Panc1 (cell line): ENCODE data around the gene SLC22A7. TPM values are rescaled to one million over a fixed set of nuclear protein-coding genes. Genes with fewer than 3 reads are reported as not detected.
"Not testable (repeated sequence)": the region's sequence is repeated elsewhere in the genome, so short reads cannot be mapped to it uniquely, and the experiment has no call there.

ENCODE experiments used
- ATAC-seq: fragments of 200-7000 bp; cut with Tn5 transposase; 2 replicates; pipeline ENCODE4 v1.9.1; 2020; ENCODE audit warnings: mild to moderate bottlenecking, moderate library complexity
- BruUV-seq: library from RNA; stranded (reverse); fragments of 400-500 nt; replicated peaks from 2 replicates; lab custom pipeline; 2021; lab: Mats Ljungman, UMichigan
- CTCF ChIA-PET: fragments of 300-600 bp; sonication (Branson Sonifier 250); formaldehyde crosslinking; loops from one replicate; lab custom pipeline; 2022; ENCODE audit warnings: antibody characterized with exemption; lab: Charles Lee
- POLR2A ChIA-PET: fragments of 300-600 bp; sonication (Branson Sonifier 250); formaldehyde crosslinking; loops from one replicate; lab custom pipeline; 2022; ENCODE audit warnings: antibody characterized with exemption; lab: Charles Lee
- DNase-seq: peaks from one replicate; pipeline ENCODE4 v3.0.0-alpha.2; 2010; ENCODE audit warnings: low read depth, low spot score
- H3K27ac ChIP-seq: 2 replicates; pipeline ENCODE4 v1.5.1; 2011; ENCODE audit warnings: mild to moderate bottlenecking, low read length, inconsistent platforms
- H3K27me3 ChIP-seq: fragments of 200-500 bp; sonication (Bioruptor generic); 2 replicates; pipeline ENCODE4 v1.6.0; 2014; ENCODE audit warnings: low read length, inconsistent platforms; ENCODE audit not compliant: control insufficient read depth, insufficient read depth
- H3K36me3 ChIP-seq: fragments of 200-500 bp; sonication (Bioruptor generic); 2 replicates; pipeline ENCODE4 v1.5.1; 2014; ENCODE audit warnings: inconsistent platforms, mild to moderate bottlenecking, low read length, moderate library complexity; ENCODE audit not compliant: control insufficient read depth, insufficient read depth
- H3K4me1 ChIP-seq: 2 replicates; pipeline ENCODE4 v1.5.1; 2011; ENCODE audit warnings: inconsistent platforms, mild to moderate bottlenecking, low read length, moderate library complexity; ENCODE audit not compliant: control insufficient read depth, insufficient read depth
- H3K4me3 ChIP-seq, 2 experiments: 2 replicates each; pipeline ENCODE4 v1.5.1; 2011 to 2012; ENCODE audit warnings: low read depth in 2 of 2, low read length in 2 of 2, mild to moderate bottlenecking in 2 of 2, inconsistent platforms in 1 of 2, moderate library complexity in 1 of 2
- H3K9me3 ChIP-seq: fragments of 200-500 bp; sonication (Bioruptor generic); 2 replicates; pipeline ENCODE4 v1.5.1; 2014; ENCODE audit warnings: low read depth, mild to moderate bottlenecking, inconsistent platforms, low read length, moderate library complexity; ENCODE audit not compliant: control insufficient read depth, insufficient read depth
- POLR2AphosphoS5 ChIP-seq: IDR thresholded peaks from 2 replicates; pipeline ENCODE4 v1.6.1; 2012; ENCODE audit warnings: mild to moderate bottlenecking, low read depth, low read length, moderate library complexity
- SIN3A ChIP-seq: IDR thresholded peaks from 2 replicates; pipeline ENCODE4 v1.6.1; 2012; ENCODE audit warnings: low read depth, mild to moderate bottlenecking, low read length, moderate library complexity, borderline replicate concordance; ENCODE audit not compliant: insufficient read depth
- TCF7L2 ChIP-seq: IDR thresholded peaks from 2 replicates; pipeline ENCODE4 v1.6.1; 2011; ENCODE audit warnings: mild to moderate bottlenecking, low read depth, low read length, inconsistent platforms
- in situ Hi-C: cut with HindIII; loops from 2 replicates; pipeline ENCODE4 v1.10.0; 2016; ENCODE audit warnings: low sequenced_read_pairs, low pct_unique_long_range_greater_than_20kb
- intact Hi-C: fragments of 100-400 bp; cut with micrococcal nuclease; formaldehyde crosslinking; loops from one replicate; pipeline ENCODE4 v1.10.0; 2022; ENCODE audit not compliant: unreplicated experiment
- total RNA-seq: library from RNA; stranded (reverse); gene quantifications from one replicate; pipeline ENCODE4 v1.2.1, GENCODE V29; 2021; ENCODE audit not compliant: unreplicated experiment
- TF ChIP-seq, protein P1 (sequence below): fragments of 450-650 bp; IDR thresholded peaks from 2 replicates; pipeline ENCODE4 v1.5.1; 2017; ENCODE audit warnings: mild to moderate bottlenecking
- TF ChIP-seq, protein P2 (sequence below), 2 experiments: IDR thresholded peaks; 2 replicates each; pipeline ENCODE4 v1.6.1; 2011 to 2012; ENCODE audit warnings: low read depth in 2 of 2, control low read depth in 1 of 2, low read length in 1 of 2, mild to moderate bottlenecking in 1 of 2, moderate library complexity in 1 of 2; ENCODE audit not compliant: insufficient read depth in 1 of 2

The SLC22A7 gene
- total RNA-seq, 1 experiment from 2014 or later: not detected

GRCh38 chr6:43346243-43346642 lies 48.2 kb downstream of the SLC22A7 start:
- H3K27ac ChIP-seq, H3K9me3 ChIP-seq, in situ Hi-C loops, intact Hi-C loops, H3K4me1 ChIP-seq, DNase-seq, BruUV-seq, CTCF ChIA-PET, H3K4me3 ChIP-seq, H3K27me3 ChIP-seq, ATAC-seq: not testable (repeated sequence)
- H3K36me3 ChIP-seq: peaks cover 25% of the 10 kb centered on the region
- POLR2A ChIA-PET: interaction anchor here (0.6 kb wide), 2 partner anchors 115 to 1664 kb away, joined by 6 to 7 read pairs; no protein-coding TSS in a partner anchor

- H3K4me1 ChIP-seq: no peaks in the 10 kb centered on the region
- POLR2A ChIA-PET: interaction anchor here (0.6 kb wide), 2 partner anchors 116 to 1665 kb away, joined by 6 to 7 read pairs; no protein-coding TSS in a partner anchor
- TF ChIP-seq, protein P1, sequence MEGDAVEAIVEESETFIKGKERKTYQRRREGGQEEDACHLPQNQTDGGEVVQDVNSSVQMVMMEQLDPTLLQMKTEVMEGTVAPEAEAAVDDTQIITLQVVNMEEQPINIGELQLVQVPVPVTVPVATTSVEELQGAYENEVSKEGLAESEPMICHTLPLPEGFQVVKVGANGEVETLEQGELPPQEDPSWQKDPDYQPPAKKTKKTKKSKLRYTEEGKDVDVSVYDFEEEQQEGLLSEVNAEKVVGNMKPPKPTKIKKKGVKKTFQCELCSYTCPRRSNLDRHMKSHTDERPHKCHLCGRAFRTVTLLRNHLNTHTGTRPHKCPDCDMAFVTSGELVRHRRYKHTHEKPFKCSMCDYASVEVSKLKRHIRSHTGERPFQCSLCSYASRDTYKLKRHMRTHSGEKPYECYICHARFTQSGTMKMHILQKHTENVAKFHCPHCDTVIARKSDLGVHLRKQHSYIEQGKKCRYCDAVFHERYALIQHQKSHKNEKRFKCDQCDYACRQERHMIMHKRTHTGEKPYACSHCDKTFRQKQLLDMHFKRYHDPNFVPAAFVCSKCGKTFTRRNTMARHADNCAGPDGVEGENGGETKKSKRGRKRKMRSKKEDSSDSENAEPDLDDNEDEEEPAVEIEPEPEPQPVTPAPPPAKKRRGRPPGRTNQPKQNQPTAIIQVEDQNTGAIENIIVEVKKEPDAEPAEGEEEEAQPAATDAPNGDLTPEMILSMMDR: no peak
- TF ChIP-seq SIN3A: no peak
- TF ChIP-seq, protein P2, sequence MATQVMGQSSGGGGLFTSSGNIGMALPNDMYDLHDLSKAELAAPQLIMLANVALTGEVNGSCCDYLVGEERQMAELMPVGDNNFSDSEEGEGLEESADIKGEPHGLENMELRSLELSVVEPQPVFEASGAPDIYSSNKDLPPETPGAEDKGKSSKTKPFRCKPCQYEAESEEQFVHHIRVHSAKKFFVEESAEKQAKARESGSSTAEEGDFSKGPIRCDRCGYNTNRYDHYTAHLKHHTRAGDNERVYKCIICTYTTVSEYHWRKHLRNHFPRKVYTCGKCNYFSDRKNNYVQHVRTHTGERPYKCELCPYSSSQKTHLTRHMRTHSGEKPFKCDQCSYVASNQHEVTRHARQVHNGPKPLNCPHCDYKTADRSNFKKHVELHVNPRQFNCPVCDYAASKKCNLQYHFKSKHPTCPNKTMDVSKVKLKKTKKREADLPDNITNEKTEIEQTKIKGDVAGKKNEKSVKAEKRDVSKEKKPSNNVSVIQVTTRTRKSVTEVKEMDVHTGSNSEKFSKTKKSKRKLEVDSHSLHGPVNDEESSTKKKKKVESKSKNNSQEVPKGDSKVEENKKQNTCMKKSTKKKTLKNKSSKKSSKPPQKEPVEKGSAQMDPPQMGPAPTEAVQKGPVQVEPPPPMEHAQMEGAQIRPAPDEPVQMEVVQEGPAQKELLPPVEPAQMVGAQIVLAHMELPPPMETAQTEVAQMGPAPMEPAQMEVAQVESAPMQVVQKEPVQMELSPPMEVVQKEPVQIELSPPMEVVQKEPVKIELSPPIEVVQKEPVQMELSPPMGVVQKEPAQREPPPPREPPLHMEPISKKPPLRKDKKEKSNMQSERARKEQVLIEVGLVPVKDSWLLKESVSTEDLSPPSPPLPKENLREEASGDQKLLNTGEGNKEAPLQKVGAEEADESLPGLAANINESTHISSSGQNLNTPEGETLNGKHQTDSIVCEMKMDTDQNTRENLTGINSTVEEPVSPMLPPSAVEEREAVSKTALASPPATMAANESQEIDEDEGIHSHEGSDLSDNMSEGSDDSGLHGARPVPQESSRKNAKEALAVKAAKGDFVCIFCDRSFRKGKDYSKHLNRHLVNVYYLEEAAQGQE (IDR thresholded peaks at IDR 0.05; ENCODE audit: insufficient read depth in 1 of 2, low read depth in 2 of 2, low read length in 1 of 2): no peak
- no peak for TF ChIP-seq POLR2AphosphoS5
- TF ChIP-seq TCF7L2: no peak
- peaks cover 20% of the 10 kb centered on the region for H3K36me3 ChIP-seq
- no peaks in the 10 kb centered on the region for H3K9me3 ChIP-seq
- no peaks in the 10 kb centered on the region for H3K27me3 ChIP-seq
- no peak overlapping the region for H3K27ac ChIP-seq
- CTCF ChIA-PET: no interaction called here
- intact Hi-C loops (no loop called here), in situ Hi-C loops (no loop called here)
- DNase-seq: no peak
- no peak for ATAC-seq
- no peak overlapping the region for H3K4me3 ChIP-seq
- BruUV-seq: no TSS peak
Observed at GRCh38 chr6:43347021-43347420, 49.0 kb downstream of the SLC22A7 start.

GRCh38 chr6:43347444-43347843 lies 49.4 kb downstream of the SLC22A7 start:
- ChIA-PET CTCF (no interaction called here), POLR2A (no interaction called here)
- in situ Hi-C loops: no loop called here
- Histone ChIP-seq H3K9me3 (no peaks in the 10 kb centered on the region), H3K4me1 (no peaks in the 10 kb centered on the region), H3K4me3 (no peak overlapping the region), H3K36me3 (peaks cover 21% of the 10 kb centered on the region), H3K27ac (no peak overlapping the region), H3K27me3 (no peaks in the 10 kb centered on the region)
- TF ChIP-seq, protein P2 (IDR thresholded peaks at IDR 0.05; ENCODE audit: insufficient read depth in 1 of 2, low read depth in 2 of 2, low read length in 1 of 2): no peak
- no peak for TF ChIP-seq POLR2AphosphoS5
- TF ChIP-seq SIN3A: no peak
- TF ChIP-seq, protein P1: no peak
- no peak for TF ChIP-seq TCF7L2
- no peak for DNase-seq
- intact Hi-C loops: no loop called here
- BruUV-seq: no TSS peak
- ATAC-seq: no peak

GRCh38 chr6:43351951-43352350 lies 53.9 kb downstream of the SLC22A7 start:
- intact Hi-C loops, H3K4me3 ChIP-seq, H3K9me3 ChIP-seq, BruUV-seq, ATAC-seq, in situ Hi-C loops, DNase-seq, H3K4me1 ChIP-seq, H3K27ac ChIP-seq, POLR2A ChIA-PET, H3K27me3 ChIP-seq, CTCF ChIA-PET: not testable (repeated sequence)
- peaks cover 19% of the 10 kb centered on the region for H3K36me3 ChIP-seq
